ENCODE measurements around the gene PDPK1.
"Not testable (repeated sequence)": the region's sequence is repeated elsewhere in the genome, so short reads cannot be mapped to it uniquely, and the experiment has no call there.

PDPK1 gene

DNA sequence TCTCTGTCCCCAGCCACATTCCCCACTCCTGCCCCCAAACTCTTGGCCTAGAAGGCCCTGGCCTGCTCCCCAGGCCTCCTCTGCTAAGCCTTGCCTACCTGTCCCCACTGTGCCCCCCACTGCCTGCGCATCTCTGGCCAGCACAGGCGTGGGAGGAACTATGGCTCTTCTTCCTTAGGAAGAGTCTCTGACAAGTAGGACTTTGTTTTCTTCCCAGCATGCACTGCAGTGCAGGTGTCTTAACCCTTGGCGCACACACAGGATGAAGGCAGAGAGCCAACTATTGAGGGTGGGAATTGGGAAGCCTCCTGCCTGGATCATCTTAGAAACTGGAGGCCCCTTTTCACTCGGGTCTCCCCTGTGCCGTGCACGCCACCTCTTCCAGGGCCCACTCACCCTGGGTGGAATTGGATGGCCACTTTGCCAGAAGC lies 14.0 kb upstream of the PDPK1 start:
- no peak for DNase-seq (ENCODE audit: low spot score)

DNA sequence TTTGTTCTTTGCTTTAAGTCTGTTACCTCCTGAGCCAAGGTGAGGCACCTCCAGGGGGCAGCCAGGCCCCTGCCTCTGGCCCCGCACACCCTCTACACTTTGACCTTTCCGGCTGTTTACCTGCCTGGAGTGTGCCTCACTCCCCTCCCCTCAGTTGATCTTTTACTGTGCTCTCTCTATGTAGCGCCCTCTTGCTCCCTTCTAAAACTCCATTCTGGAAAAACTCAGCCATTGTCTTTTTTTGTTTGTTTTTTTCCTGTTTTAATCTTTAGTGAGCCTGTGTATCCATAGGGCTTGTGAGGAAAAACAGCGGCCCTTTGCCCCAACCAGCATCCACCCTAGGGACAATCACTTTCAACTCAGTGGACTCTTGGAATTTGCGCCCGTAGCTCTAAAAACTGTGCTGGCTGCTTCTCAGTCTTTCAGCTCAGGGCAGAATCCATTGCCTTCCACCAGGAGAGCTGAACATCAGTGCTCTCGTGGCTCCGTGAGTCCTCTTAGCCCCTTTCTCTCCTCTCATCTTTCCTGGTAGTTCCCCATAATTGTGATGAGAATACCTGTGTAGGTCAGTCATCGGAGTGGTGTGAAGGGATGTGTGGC lies 13.4 kb upstream of the PDPK1 start:
- DNase-seq (ENCODE audit: low spot score): no peak

DNA sequence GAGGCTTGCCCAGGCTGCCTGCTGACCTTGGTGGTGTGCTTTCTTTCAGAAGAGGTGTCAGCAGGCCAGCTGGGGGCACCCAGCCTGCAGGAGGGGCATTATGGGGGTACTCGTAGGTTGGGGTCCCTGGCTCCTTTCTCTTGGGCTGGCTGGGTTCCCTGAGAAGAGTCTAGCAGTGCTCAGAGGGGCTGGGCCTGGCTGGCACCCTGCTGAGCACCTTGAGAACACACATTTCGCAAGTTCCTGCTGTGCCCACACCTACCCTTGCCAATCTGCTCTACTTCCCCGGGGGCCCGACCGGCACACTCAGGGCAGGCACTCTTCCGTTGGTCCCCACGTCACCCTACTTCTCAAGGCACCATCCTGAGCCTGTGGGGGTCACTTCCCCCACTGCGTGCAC lies 11.7 kb upstream of the PDPK1 start:
- DNase-seq (ENCODE audit: low spot score): no peak

DNA sequence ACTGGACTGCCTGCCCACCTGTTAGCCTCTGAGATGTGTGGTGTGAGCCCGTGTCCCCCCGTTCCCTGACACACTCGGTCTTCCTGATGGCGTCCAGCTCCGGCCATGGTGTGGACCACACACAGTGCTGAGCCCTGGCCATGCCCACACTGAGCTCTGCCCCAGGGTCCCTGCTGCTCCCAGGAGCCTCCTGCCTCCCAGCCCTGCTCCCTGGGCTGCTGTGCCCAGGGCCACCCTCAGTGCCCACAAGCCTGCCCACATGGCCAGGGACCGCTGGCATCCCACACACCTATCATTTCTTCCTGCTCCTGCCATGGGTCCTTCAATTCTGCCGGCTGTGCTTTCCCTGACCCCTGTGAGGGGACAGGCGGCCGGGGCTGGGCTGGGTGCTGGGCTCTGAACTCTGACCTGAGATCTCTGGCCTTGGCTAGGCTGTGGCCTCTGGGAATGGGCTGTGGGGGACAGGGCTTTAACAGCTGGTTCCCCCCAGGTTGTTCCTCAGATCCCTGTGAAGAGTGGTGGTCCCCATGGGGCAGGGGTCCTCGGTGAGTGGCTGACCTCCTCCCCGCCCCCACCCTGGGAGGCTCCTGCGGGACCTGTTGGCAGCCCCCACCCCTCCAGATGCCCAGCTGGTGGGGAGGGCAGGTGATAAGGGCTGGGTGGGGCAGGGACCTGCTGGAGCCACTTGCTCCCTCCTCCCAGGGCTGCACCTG lies 10.6 kb upstream of the PDPK1 start:
- DNase-seq (ENCODE audit: low spot score): no peak

DNA sequence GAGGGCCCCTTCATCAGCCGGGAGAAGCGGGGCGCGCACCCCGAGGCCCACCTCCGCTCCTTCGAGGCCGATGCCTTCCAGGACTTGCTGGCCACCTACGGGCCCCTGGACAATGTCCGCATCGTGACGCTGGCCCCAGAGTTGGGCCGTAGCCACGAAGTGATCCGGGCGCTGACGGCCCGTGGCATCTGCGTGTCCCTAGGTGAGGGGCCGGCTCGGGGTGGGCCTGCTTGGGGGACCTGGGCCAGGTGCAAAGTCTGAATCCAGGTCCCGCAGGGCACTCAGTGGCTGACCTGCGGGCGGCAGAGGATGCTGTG lies 10.1 kb upstream of the PDPK1 start:
- DNase-seq (ENCODE audit: low spot score): no peak

DNA sequence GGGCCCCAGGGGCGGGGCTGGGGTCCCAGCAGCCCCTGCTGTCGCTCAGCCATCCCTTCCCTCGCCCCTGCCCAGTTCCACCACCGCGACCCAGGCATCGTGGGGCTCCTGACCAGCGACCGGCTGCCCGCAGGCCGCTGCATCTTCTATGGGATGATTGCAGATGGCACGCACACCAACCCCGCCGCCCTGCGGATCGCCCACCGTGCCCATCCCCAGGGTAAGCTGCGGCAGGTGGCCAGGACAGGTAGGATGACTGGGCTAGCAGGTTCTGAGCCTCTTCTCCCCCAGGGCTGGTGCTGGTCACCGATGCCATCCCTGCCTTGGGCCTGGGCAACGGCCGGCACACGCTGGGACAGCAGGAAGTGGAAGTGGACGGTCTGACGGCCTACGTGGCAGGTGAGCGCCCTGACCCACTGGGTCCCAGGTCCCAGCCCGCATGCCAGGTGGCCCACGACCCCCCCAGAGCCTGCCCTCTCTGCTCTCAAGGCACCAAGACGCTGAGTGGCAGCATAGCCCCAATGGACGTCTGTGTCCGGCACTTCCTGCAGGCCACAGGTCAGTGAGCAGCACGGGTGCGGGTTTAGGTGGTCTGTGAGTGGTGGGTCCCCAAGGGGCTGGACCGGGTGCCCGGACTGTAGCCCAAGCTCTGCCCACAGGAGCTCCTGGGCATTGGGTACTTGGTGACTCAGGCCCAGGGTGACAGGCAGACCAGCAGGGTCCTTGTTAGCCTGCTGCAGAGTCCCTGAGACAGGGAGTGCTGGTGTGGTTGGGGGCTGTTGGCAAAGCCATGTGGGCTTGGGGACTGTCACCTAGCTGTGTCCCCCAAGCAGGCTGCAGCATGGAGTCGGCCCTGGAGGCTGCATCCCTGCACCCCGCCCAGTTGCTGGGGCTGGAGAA lies 9.4 kb upstream of the PDPK1 start:
- no peak for DNase-seq (ENCODE audit: low spot score)

DNA sequence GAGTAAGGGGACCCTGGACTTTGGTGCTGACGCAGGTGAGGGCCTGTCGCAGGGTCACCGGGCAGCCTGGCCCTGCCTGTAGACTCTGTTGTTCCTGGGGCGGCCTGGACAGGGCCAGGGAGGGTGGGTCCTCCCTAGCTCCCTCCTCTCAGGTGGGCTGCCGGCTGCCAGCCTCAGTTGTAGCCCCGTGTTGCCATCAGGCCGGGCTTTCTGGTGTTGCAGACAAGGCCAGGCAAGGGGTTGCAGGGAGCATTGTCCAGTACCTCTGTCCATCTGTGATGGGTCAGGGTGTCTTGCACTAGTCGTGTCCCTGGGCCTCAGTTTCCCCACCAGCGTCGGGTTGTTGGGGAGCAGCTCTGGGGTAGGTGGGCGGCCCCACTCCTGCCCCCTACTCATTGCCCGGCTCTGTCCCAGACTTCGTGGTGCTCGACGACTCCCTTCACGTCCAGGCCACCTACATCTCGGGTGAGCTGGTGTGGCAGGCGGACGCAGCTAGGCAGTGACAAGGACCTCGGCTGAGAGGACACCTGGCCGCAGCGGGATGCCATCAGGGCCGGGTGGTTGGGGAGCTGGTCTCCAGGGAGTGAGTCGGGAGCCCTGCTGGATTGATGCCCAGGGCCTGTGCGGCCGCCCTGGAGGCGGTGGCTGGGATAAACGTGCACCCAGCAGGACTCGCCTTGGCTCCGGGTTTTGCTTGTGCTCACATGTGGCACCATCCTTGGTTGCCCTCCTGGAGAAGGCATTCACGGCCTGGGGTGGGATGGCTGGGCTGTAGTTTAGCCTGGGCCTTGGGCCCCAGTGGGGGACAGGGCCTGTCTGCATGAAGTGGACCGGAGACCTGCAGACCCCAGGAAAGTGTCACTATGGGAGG lies 8.5 kb upstream of the PDPK1 start:
- DNase-seq (ENCODE audit: low spot score): no peak

DNA sequence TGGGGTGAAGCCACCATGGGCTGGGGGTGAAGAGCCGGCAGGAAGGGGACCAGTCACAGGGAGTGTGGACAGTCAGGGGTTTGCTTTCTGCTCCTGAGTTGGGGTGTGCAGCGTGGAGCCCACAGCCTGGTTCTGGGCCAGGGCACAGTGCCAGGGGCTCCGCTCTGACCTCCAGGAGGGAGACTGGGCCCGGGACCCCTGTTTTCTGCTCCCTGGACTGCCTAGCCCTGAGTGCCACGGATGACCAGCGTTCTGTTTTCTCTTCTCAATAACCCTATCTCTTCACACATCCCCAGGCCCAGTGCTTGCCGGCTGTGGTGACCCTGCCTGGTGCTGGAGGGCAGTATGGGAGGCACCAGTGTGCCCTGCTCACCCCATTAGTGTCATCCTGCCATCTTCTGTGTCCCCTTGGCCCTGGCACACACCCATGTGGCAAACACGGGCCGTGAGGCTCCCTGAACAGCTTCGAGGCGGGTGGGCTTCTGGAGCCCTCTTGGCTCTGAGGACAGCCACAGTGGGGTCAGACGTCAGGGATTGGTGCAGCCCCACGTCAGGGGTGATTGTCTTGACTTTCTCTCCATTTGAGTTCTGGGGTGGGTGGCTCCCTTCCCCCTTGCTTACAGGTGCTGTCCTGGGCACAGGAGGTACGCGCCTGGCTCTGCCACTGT lies 7.7 kb upstream of the PDPK1 start:
- DNase-seq (ENCODE audit: low spot score): no peak

DNA sequence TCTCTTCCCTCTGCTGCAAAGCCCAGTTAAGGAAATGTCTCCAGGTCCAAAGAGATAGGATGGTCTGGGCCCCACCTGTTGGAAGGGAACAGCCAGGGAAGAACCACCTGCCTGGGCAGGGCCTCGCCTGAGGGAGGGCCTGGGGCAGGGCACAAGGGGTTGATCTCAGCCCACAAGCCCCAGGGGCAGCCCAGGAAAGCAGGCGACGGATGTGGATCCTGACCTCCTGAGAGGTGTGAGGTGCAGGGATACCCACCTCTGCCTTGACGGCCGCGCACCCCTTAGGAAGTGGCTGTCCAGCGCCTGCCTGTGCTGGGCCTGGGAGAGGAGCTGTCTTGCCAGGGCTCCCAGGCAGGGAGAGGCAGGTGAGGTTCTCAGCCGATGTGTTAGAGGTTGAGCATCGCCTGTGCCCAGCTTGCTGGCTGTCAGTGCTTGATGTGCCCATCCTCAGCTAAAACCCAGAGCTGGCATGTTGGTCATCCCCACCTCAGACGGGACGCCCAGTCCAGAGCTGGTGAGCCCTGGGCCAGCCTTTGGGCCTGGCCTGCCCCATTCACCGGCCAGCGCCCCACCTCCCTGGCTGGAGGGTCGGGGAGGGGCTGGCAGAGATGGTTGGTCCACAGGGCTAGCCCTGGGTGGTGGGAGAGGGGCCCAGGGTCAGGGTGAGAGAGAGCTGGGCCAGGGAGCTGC lies 7.0 kb upstream of the PDPK1 start:
- DNase-seq (ENCODE audit: low spot score): no peak

DNA sequence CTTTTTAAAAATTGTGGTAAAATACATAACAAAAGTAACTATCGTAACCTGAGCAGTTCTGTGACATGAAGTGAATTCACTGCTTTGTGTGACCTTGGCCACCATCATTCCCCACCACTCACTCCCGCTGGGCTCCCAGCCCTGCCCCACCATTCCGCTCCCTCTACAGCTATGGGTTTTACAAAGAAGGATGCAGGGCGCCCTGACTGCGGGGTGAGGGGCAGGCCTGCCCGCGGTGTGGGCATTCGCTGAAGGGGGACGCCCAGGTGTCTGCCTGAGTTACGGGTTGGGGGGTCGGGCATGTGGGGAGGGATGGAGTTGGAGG lies 6.5 kb upstream of the PDPK1 start, which contains the start of gene CEMP1:
CEMP1 (minus strand) TSS at position 38 of the 325 bp plus-strand sequence. CDS start 335 bp downstream, outside the sequence.
- no peak for DNase-seq (ENCODE audit: low spot score)

DNA sequence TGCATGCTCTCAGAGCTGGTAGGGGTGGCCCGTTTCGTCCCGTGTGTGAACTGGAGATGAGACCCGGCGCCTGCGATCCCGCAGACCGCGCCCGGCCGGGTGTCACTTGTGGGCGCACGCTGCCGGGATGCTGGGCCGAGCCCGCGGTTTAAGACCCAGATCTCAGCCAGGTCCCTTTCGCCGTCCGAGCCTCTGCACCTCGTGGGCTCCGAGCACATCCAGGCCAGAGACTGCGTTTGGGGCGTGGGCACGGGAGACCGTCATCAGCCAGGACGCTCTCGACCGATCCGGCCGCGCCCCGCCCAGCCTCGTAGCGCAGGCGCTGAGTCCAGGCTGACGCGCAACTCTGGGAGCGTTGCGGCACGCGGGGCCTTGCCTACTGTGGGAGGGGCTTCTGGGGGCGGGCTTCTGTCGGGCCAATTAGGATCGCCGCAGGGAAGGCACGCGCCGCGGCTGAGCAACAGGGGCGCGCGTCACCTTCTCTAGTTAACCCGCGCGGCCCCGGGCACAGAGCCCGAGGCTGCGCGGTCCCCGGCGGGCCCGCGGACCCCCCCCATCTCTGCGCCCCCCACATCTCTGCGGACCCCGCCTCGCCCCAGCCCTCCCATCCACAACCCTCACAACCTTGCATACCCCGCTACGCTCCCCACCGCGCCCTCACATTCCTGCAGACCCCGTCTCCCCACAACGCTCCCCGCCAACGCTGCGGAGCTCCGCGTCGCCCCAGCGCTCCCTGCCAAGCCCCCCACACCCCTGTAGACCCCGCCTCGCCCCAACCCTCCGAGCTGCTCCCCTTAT lies 5.9 kb upstream of the PDPK1 start:
- DNase-seq (ENCODE audit: low spot score): peak; percentile 97

DNA sequence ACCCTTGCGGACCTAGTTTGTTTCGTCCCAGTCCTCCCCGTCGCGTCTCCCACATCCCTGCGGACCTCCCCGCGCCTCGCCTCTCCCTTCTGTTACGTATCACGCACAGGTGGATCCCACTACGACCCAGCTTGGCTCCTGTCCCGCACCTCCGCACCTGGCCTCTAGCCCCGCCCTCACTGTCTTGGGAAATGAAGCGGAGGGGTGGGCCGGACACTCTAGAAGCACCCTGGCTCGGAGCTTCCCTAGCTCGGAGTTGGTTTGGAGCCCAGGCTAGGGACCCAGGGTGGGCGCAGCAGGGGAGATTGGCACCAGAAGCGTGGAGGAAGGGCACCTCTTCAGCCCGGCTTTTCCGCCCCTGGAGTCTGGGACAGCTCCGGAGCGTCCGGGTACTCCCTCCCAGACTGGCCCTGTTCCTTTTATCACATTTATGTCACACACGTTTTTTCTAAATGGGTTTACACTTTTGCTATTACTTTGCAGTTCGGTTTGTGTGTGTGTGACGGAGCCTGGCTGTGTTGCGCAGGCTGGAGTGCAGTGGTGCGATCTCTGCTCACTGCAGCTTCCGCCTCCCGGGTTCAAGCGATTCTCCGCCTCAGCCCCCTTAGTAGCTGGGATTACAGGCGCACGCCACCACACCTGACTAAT lies 5.2 kb upstream of the PDPK1 start:
- peak; percentile 72 for DNase-seq (ENCODE audit: low spot score)

DNA sequence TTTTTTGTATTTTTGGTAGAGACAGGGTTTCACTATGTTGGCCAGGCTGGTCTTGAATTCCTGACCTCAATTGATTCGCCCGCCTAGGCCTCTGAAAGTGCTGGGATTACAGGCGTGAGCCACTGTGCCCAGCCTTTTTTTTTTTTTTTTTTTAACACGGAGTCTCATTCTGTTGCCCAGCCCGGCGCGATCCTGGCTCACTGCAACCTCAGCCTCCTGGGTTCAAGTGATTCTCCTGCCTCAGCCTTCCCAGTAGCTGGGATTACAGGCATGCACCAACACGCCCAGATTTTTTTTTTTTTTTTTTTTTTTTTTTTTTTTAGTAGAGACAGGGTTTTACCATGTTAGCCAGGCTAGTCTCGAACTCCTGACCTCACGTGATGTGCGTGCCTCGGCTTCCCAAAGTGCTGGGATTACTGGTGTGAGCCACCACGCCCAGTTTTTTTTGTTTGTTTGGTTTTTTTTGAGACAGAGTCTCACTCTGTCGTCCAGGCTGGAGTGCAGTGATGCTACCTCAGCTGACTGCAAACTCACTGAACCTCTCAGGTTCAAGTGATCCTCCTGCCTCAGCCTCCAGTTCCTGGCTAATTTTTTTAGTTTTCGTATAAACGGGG lies 4.6 kb upstream of the PDPK1 start:
- DNase-seq (ENCODE audit: low spot score): peak; percentile 28

DNA sequence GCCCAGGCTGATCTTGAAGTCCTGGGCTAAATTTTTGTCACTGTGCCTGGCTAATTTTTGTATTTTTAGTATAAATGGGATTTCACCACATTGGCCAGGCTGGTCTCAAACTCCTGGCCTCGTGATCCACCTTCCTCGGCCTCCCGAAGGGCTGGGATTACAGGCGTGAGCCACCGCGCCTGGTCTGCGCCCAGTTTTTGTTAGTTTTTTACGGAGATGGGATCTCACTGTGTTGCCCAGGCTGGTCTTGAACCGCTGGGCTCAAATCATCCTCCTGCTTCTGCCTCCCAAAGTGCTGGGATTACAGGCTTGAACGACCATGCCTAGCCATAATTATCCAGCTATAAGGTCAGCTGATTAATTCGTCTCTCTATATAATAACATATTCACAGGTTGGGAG lies 3.9 kb upstream of the PDPK1 start:
- DNase-seq (ENCODE audit: low spot score): no peak

DNA sequence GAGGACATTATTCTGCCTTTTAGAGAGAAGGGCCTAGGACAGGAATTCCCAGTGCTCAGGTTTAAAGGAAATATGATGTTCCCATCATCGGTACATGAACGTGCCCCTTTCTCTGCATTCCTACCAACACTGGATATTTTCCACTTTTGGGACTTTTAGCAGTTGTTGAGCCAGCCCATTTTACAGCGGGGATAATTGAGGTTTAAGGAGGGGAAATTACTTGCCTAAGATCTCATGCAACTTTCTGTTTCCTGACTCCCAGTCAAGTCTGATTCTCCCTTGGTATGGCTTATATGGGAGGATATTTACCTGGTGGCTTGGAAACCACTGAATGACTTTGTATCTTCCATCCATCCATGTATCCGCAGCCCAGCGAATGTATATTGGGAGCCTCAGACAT lies 3.5 kb upstream of the PDPK1 start:
- DNase-seq (ENCODE audit: low spot score): not testable (repeated sequence)

DNA sequence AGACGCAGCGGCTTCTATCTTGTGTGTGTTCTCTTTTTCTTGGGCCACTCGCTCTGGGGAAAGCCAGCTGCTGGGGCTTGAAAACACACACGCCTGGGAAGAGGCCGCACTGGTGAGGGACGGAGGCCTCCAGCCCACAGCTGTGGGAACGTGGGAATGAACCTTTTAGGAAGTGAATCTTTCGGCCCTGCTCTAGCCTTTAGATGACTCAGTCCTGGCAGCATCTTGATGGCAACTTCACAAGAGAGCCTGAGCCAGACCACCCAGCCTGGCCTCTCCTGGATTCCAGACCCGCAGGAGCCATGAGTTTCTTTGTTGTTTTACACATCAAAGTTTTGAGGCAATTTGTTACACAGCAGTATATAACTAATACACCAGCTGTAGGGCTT lies 2.2 kb upstream of the PDPK1 start:
- no peak for DNase-seq (ENCODE audit: low spot score)

DNA sequence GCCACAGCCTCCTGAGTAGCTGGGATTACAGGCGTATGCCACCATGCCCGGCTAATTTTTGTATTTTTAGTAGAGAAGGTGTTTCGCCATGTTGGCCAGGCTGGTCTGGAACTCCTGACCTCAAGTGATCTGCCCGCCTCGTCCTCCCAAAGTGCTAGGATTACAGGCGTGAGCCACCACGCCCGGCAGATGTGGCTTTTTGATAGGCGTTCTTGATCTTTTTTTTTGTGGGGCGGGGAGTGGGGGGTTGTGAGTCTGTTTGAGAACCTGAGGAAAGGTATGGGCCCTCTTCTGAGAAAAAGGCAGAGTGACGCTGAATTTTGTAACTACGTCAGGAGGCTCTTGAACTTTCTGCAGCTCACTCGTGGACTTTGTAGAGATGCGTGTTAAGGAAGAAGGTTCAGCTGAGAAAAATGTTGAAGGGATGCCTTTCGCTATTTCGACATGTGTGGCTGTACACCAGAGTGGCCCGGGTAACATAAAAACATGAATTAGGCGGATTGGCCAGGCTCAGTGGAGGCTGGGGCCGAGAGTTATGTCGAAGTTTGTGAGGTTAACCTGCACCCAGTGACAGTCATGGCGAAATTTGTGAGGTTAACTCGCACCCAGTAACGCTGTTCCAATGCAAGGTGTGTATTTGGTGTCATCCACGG lies 1.5 kb downstream of the PDPK1 start:
- DNase-seq (ENCODE audit: low spot score): peak; percentile 15

DNA sequence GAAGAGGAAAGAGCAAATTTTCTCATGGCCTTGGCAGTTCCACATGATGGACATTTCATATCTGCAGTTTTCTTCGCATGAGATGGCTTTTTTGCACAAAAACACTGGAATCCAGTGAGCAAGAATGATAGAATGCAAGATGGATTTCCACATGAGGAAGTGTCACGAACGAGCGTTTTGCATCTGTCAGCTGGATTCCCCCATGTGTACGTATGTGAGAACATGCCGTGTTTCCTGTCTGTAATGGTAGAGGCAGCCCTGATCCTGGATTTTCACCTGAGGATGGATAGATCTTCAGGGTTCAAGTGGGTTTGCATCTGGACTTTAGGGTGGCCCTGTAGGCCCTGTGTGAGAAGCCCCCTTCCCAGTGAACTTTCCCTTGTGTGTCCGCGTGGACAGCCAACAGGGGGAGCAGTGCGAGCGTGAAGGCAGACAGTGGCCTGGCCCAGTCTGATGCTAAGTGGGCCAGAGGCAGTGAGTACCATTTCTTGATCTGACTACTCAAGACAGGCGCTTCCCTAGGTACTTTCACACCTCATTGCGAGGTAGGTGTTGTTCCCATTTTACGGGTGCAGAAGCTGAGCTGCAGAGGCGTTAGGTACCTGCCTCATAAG lies 2.1 kb downstream of the PDPK1 start:
- DNase-seq (ENCODE audit: low spot score): peak; percentile 39

All from hematopoietic multipotent progenitor cell treated with erythropoietin and hydrocortisone succinate and interleukin-3 and kit ligand, for 17 days (in vitro differentiated cells).